Activated CD4-positive, alpha-beta T cell treated with anti-CD3 and anti-CD28 coated beads, Interleukin-10, Interleukin-2, amounts not matched to agents 100 ng/mL and 50 ng/mL, durations not matched to agents 16 hours and 8 hours (primary cell): ENCODE results near the gene RFX8.
A peak's percentile ranks its signal among the peaks of the same experiment; 100 is the strongest.
"Not testable (repeated sequence)": the region's sequence is repeated elsewhere in the genome, so short reads cannot be mapped to it uniquely, and the experiment has no call there.

Source experiments
- DNase-seq: peaks from one replicate; pipeline ENCODE4 v3.0.0-alpha.2; 2020

Gene RFX8

GRCh38 chr2:101371636-101372035, 103.3 kb downstream of the RFX8 start:
- no peak for DNase-seq

GRCh38 chr2:101369100-101369499, 105.8 kb downstream of the RFX8 start:
- DNase-seq: no peak

DNA sequence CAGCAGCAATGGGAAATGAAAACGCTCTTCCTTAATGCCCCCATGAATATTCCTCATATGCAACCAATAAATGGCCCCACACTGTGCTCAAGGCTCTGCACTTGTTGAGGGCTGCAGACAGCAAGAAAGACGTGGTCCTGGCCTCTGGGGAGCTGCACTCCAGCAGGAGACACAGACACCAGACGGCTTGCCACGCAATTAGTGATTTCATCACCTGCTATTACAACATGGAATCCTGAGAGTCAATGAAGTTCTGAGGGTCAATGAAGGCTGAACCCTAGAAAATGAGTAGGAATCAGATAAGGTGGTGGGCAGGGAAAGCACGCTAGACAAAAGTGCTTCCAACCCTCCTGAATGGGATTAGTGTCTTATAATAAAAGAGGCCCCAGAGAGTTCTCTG, 106.5 kb downstream of the RFX8 start:
- DNase-seq: no peak

DNA sequence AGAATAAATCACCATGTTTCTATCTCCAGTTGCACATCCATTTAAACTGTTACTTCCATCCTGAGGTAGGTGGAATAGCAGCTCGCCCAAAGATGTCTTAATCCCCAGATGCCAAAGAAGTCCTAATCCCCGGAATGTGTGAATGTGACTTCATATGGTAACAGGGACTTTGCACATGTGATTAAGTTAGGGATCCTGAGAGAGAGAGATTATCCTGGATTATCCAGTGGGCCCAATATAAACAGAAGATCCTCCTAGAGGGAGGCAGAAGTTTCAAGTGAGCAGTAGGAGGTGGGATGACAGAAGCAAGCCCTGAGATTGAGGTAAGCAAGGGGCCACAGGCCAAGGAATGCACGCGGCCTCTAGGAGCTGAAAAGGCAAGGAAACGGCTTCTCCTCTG, 107.4 kb downstream of the RFX8 start:
- no peak for DNase-seq

DNA sequence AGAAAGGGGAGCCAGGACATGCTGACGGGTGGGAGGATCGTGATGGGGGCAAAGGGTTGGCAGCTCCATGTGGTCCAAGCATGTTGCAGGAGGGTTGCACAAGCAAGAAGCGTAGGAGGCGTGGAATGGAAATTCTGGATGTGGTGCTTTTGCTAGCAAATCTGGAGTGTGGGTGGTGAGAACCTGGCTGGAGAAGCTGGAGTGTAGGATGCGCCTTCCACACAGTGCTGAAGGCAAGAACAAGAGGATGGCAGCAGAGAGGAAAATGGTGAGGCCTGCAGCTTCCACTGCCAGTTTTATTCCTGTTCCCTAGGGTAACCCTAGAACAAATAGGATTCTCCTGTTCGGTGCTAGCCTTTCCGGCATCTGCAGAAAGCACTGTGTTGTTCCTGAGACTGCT, 110.0 kb downstream of the RFX8 start:
- DNase-seq: no peak

GRCh38 chr2:101362777-101363176, 112.1 kb downstream of the RFX8 start:
- no peak for DNase-seq

- no peak for DNase-seq
Measured at GRCh38 chr2:101362316-101362715, 112.6 kb downstream of the RFX8 start.

DNA sequence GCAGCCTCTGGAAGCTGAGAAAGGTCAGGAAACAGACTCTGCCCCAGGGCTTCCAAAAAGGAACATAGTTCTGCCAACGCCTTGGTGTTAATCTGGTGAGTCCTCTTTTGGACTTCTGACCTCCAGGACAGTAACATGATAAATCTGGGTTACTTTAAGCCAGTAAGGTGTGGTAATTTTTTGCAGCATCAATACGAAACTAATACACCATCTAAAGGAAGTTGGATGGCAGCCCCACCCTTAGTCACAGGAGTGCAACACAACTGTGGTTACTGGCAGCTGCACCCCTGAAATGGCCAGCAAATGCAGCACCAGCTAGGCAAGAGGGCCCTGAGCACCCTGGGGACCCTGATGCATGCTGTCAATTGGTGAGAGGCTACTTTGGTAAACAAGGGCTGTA, 113.4 kb downstream of the RFX8 start:
- peak; percentile 59 for DNase-seq

- DNase-seq: no peak
Measured at GRCh38 chr2:101361121-101361520, 113.8 kb downstream of the RFX8 start.

- DNase-seq: no peak
Measured at GRCh38 chr2:101360232-101360631, 114.7 kb downstream of the RFX8 start.

DNA sequence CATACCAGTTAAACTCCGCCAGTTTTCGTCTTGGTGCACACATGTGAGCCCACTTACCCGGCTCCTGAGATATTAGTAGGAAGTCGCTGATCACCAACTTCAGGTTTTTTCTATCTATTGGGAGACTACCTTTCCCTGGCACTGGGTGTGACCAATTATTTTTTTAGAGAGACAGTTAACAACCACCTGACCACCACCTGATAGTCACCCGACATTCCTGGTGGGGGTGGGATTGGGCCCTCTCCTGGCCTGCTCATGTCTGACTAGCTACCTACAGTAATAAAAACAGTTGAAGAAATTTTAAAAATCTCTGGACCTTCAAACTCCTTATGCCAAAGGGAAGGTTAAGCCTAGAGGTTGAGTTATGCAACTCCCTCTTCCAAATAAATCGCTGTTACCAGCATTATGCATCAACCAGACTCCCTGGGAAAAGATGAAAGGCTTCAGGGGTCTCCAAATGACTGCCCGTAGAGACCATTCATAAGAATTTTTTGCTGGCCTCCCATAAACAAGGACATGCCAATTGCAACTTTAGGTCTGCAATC, 115.4 kb downstream of the RFX8 start:
- no peak for DNase-seq

DNA sequence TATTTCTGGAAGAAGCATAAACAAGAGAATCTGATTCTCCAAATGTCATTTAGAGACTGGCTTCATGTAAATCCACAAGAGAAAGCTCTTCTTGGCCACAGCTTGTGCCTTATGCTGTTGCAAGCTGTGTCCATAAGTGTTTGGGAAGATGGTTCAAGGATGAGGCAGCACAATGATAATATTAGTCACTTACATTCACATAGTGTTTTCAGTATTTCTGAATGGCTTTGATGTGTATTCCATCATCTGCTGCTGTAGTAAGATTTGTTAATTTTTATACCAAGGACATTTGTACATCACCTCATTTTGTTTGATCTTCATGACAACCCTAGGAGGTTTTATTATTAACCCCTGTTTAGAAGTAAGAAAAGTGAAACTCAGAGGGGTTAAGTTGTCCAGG, 117.5 kb downstream of the RFX8 start:
- no peak for DNase-seq

DNA sequence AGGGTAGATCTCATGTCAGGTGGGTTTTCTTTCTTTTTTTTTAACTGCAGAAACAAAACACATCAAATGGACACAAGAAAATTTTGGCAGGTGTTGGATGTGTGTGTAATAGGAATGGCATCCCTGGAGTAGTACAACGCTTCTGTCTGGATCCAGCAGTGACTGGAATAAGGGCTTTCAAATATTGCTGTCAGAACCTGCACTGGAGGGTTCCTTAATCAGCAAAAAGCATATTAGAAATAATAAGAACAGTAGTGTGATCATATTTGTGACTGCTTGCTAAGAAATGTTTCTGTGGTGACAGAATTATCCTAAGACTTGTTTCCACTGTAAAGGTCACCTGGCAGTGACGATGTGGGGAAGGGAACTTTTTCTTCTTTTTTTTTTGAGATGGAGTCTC, 118.4 kb downstream of the RFX8 start:
- no peak for DNase-seq

DNA sequence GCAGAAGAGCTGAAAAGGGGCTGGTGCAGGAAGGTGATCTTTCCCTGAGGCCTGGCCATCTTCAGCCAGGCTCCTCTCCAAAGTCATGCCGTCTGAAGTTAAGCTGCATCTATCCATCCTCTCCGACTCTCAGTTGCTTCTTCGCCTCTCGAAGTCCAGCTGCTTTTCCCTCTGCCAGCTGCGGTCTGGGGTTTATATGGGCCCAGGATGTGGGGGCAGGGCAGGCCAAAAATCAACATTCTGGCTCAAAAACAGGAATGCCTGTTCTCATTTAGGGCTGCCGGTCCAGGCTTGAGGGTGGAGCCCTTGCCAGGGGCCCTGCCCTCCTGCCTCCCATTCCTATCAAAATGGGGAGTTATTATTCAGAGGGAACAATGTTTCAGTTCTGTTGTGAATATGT, 118.9 kb downstream of the RFX8 start:
- DNase-seq: no peak

- no peak for DNase-seq
Measured at GRCh38 chr2:101355401-101356054, 119.4 kb downstream of the RFX8 start.

- DNase-seq: no peak
Measured at GRCh38 chr2:101354420-101355311, 120.2 kb downstream of the RFX8 start.

DNA sequence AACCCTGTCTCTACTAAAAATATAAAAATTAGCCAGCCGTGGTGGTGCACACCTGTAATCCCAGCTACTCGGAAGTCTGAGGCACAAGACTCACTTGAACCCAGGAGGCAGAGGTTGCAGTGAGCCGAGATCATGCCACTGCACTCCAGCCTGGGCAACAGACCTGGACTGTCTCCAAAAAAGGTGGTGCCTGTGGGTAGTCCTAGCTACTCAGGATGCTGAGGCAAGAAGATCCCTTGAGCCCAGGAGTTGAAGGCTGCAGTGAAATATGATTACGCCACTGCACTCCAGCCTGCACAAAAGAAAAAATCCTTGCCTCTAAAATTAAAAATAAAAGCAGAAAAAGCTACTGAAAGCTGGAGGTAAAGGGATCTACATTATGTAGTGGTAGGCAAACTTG, 122.3 kb downstream of the RFX8 start:
- DNase-seq: not testable (repeated sequence)

DNA sequence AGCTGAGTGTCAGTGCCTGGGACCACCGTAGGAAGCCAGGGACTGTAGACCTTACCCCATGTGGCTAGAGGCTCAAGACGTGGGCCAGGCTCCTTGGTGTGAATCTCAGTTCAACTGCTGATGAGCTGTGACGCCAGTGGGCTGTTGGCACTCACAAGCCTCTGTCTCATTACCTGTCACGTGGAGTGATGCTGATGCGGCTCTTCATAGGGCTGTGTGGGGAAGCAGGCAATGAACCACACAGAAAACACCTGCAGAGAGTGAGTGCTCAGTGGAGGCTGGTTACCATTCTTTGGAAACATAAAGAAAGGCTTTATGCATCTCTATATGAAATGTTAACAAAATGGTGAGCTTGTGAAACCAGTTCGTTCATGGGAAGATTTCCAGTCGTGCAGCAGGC, 123.7 kb downstream of the RFX8 start:
- no peak for DNase-seq

DNA sequence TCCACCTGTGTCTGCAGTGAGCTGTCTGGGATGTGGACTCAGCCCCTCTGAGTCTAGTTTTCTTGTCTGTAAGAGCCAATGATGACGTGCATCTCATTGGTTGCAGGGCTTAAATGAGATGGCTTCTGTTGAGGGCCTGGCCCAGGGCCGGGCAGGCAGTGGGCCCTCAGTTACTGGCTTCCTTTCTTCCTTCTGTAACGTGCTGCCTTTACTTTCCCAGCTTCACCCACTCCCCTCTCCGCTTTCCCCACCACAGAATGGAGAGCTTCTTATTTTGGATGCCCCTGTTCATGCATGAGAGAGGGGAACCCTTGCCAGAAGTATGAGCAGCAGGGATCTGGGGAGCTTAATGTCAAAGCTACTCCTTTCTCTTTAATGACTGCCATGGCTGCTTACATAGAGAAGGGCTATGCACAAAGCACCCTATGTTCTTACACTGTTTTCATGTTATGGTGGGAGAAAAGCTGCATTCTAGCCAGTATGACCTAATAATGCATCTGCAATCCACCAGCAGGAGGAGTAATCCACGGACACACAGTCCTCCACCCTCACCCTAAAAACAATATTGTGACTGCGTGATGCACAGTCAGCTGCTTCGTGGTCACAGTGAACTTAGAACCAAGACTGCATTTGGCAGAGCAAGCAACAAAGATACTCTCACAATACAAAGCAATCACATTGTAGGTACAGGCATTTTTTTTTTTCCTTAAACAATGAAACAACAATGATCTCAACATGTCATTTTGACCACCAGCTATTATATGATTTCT, 124.8 kb downstream of the RFX8 start:
- no peak for DNase-seq

DNA sequence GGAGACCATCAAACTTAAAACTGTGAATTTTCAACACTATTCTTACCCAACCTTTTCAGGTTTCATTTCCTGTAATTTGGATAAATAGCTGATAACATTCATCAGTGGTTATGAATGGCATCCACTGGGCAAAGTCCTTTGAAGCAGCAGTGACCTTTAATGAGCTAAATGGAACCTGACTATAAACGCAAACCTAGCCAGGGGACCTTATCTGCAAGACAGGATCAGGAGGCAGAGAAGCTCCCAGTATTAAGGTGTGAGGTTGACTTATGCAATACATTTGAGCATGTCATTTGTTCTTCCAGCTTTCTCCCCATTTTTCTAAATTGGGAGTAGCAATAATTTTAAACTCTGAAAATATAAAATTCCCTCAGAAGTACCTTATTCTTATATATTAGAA, 126.0 kb downstream of the RFX8 start:
- no peak for DNase-seq
